EL (cell line): ENCODE results near the gene SPATA6L.
"Not testable (repeated sequence)": the region's sequence is repeated elsewhere in the genome, so short reads cannot be mapped to it uniquely, and the experiment has no call there.

ENCODE experiments used
- DNase-seq: peaks from one replicate; pipeline ENCODE4 v3.0.0-alpha.2; 2016

SPATA6L gene

GRCh38 chr9:4674783-4675182 is 8.5 kb upstream of the SPATA6L start:
- DNase-seq = peak; percentile 87

- DNase-seq = no peak
Observed at GRCh38 chr9:4671737-4672136, 5.5 kb upstream of the SPATA6L start.

GRCh38 chr9:4670591-4670990 is 4.3 kb upstream of the SPATA6L start:
- DNase-seq = no peak

GRCh38 chr9:4669890-4670289 is 3.6 kb upstream of the SPATA6L start:
- no peak for DNase-seq

GRCh38 chr9:4668604-4669003 is 2.3 kb upstream of the SPATA6L start:
- DNase-seq = no peak

- DNase-seq = no peak
Observed at GRCh38 chr9:4667681-4668080, 1.4 kb upstream of the SPATA6L start.

GRCh38 chr9:4665357-4665756 is 923 bp downstream of the SPATA6L start:
- no peak for DNase-seq

- no peak for DNase-seq
Observed at GRCh38 chr9:4663956-4664355, 2.3 kb downstream of the SPATA6L start.

GRCh38 chr9:4662989-4663792 is 3.1 kb downstream of the SPATA6L start:
- DNase-seq = no peak

GRCh38 chr9:4662108-4662988 is 3.9 kb downstream of the SPATA6L start, which contains the start of gene PLPP6:
TSS of gene PLPP6 (plus strand) at chr9:4662294. CDS start at chr9:4662376, 82 bp downstream.
- DNase-seq = peak; percentile 85

- peak; percentile 33 for DNase-seq
Observed at GRCh38 chr9:4661611-4662010, 4.7 kb downstream of the SPATA6L start.

GRCh38 chr9:4661165-4661564 is 5.1 kb downstream of the SPATA6L start:
- DNase-seq = peak; percentile 56

- not testable (repeated sequence) for DNase-seq
Observed at GRCh38 chr9:4660665-4661064, 5.6 kb downstream of the SPATA6L start.

GRCh38 chr9:4657426-4658159 is 8.7 kb downstream of the SPATA6L start:
- DNase-seq = no peak

GRCh38 chr9:4656621-4657020 is 9.7 kb downstream of the SPATA6L start:
- no peak for DNase-seq

- not testable (repeated sequence) for DNase-seq
Observed at GRCh38 chr9:4656196-4656595, 10.1 kb downstream of the SPATA6L start.

GRCh38 chr9:4654538-4654937 is 11.7 kb downstream of the SPATA6L start:
- DNase-seq = no peak

- no peak for DNase-seq
Observed at GRCh38 chr9:4654084-4654483, 12.2 kb downstream of the SPATA6L start.

- no peak for DNase-seq
Observed at GRCh38 chr9:4642351-4642750, 23.9 kb downstream of the SPATA6L start.

GRCh38 chr9:4640027-4640426 is 26.3 kb downstream of the SPATA6L start:
- peak; percentile 21 for DNase-seq

- DNase-seq = no peak
Observed at GRCh38 chr9:4639420-4639819, 26.9 kb downstream of the SPATA6L start.

- DNase-seq = no peak
Observed at GRCh38 chr9:4638968-4639367, 27.3 kb downstream of the SPATA6L start.

GRCh38 chr9:4630836-4631235 is 35.4 kb downstream of the SPATA6L start:
- DNase-seq = peak; percentile 7
